ENCODE results near the gene DVL1. TPM values are rescaled to one million over a fixed set of nuclear protein-coding genes. Genes with fewer than 3 reads are reported as not detected.

DVL1 gene
- polyA plus RNA-seq, 3 donors, result 0.41 to 29.8 (median 0.55) TPM

DNA sequence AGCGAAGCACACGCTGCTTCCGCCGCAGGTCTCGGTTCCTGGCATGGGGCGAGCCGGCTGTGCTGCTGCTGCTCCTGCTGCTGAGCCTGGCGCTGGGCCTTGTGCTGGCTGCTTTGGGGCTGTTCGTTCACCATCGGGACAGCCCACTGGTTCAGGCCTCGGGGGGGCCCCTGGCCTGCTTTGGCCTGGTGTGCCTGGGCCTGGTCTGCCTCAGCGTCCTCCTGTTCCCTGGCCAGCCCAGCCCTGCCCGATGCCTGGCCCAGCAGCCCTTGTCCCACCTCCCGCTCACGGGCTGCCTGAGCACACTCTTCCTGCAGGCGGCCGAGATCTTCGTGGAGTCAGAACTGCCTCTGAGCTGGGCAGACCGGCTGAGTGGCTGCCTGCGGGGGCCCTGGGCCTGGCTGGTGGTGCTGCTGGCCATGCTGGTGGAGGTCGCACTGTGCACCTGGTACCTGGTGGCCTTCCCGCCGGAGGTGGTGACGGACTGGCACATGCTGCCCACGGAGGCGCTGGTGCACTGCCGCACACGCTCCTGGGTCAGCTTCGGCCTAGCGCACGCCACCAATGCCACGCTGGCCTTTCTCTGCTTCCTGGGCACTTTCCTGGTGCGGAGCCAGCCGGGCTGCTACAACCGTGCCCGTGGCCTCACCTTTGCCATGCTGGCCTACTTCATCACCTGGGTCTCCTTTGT lies 15.5 kb downstream of the DVL1 start:
- Mint-ChIP-seq H3K27ac (no peak overlapping the region), H3K36me3 (peaks cover 2 to 13% of the 10 kb centered on the region in 2 donors), H3K9me3 (peaks cover 0 to 3% (median 0%) of the 10 kb centered on the region in 7 donors), H3K4me3 (no peak overlapping the region), H3K27me3 (ENCODE audit: low read depth in 3 of 3) (no peaks in the 10 kb centered on the region), H3K4me1 (no peaks in the 10 kb centered on the region)
- Histone ChIP-seq H3K4me1 (ENCODE audit: control insufficient read depth in 1 of 2, insufficient read depth in 2 of 2, low read length in 2 of 2) (no peaks in the 10 kb centered on the region), H3K4me2 (replicated peaks; ENCODE audit: extremely low read depth, low read length, poor library complexity, severe bottlenecking) (no peak overlapping the region), H4K20me1 (ENCODE audit: insufficient read depth, low read length) (no peaks in the 10 kb centered on the region), H3K36me3 (replicated peaks in 1 of 2; ENCODE audit: control insufficient read depth in 1 of 2, insufficient read depth in 2 of 2, low read length in 2 of 2) (peaks cover 6 to 8% of the 10 kb centered on the region in 2 donors), H2AFZ (ENCODE audit: insufficient read depth, low read depth, low read length, poor library complexity, severe bottlenecking) (no peak overlapping the region), H3K79me2 (ENCODE audit: insufficient read depth, low read length) (no peaks in the 10 kb centered on the region), H3K9ac (ENCODE audit: insufficient read depth, low read length, poor library complexity, severe bottlenecking) (no peak overlapping the region), H3K4me3 (replicated peaks in 1 of 3; ENCODE audit: low read depth in 2 of 3, low read length in 3 of 3) (no peak overlapping the region), H3K9me3 (replicated peaks in 1 of 2; ENCODE audit: control insufficient read depth in 1 of 2, insufficient read depth in 1 of 2, low read length in 2 of 2) (no peaks in the 10 kb centered on the region), H3K27ac (ENCODE audit: low read depth in 1 of 2, low read length in 2 of 2) (no peak overlapping the region), H3K27me3 (ENCODE audit: control insufficient read depth in 2 of 2, insufficient read depth in 2 of 2, low read length in 2 of 2) (no peaks in the 10 kb centered on the region)
- no peak for DNase-seq
- intact Hi-C loops (cut with micrococcal nuclease), result no loop called here
- TF ChIP-seq, protein P1, sequence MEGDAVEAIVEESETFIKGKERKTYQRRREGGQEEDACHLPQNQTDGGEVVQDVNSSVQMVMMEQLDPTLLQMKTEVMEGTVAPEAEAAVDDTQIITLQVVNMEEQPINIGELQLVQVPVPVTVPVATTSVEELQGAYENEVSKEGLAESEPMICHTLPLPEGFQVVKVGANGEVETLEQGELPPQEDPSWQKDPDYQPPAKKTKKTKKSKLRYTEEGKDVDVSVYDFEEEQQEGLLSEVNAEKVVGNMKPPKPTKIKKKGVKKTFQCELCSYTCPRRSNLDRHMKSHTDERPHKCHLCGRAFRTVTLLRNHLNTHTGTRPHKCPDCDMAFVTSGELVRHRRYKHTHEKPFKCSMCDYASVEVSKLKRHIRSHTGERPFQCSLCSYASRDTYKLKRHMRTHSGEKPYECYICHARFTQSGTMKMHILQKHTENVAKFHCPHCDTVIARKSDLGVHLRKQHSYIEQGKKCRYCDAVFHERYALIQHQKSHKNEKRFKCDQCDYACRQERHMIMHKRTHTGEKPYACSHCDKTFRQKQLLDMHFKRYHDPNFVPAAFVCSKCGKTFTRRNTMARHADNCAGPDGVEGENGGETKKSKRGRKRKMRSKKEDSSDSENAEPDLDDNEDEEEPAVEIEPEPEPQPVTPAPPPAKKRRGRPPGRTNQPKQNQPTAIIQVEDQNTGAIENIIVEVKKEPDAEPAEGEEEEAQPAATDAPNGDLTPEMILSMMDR (IDR thresholded peaks at IDR 0.05), result no peak
- 95% methylated on average over 36 of the region's 36 CpGs for WGBS (ENCODE audit: insufficient coverage)

DNA sequence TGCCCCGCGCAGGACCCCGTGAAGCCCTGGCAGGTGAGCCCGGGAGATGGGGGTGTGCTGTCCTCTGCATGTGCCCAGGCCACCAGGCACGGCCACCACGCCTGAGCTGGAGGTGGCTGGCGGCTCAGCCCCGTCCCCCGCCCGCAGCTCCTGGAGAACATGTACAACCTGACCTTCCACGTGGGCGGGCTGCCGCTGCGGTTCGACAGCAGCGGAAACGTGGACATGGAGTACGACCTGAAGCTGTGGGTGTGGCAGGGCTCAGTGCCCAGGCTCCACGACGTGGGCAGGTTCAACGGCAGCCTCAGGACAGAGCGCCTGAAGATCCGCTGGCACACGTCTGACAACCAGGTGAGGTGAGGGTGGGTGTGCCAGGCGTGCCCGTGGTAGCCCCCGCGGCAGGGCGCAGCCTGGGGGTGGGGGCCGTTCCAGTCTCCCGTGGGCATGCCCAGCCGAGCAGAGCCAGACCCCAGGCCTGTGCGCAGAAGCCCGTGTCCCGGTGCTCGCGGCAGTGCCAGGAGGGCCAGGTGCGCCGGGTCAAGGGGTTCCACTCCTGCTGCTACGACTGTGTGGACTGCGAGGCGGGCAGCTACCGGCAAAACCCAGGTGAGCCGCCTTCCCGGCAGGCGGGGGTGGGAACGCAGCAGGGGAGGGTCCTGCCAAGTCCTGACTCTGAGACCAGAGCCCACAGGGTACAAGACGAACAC lies 16.3 kb downstream of the DVL1 start:
- H3K4me3 Mint-ChIP-seq, result no peak overlapping the region
- H3K36me3 ChIP-seq (replicated peaks in 1 of 2; ENCODE audit: control insufficient read depth in 1 of 2, insufficient read depth in 2 of 2, low read length in 2 of 2), result peaks cover 0 to 13% of the 10 kb centered on the region in 2 donors
- peaks cover 0 to 3% (median 0%) of the 10 kb centered on the region in 7 donors for H3K9me3 Mint-ChIP-seq
- TF ChIP-seq, protein P1 (IDR thresholded peaks at IDR 0.05), result no peak
- no peaks in the 10 kb centered on the region for H3K4me1 ChIP-seq (ENCODE audit: control insufficient read depth in 1 of 2, insufficient read depth in 2 of 2, low read length in 2 of 2)
- WGBS (ENCODE audit: insufficient coverage), result 90% methylated on average over 46 of the region's 48 CpGs
- no peak overlapping the region for H3K4me3 ChIP-seq (replicated peaks in 1 of 3; ENCODE audit: low read depth in 2 of 3, low read length in 3 of 3)
- H3K27me3 ChIP-seq (ENCODE audit: control insufficient read depth in 2 of 2, insufficient read depth in 2 of 2, low read length in 2 of 2), result no peaks in the 10 kb centered on the region
- no peaks in the 10 kb centered on the region for H4K20me1 ChIP-seq (ENCODE audit: insufficient read depth, low read length)
- H3K27me3 Mint-ChIP-seq (ENCODE audit: low read depth in 3 of 3), result no peaks in the 10 kb centered on the region
- H3K27ac ChIP-seq (ENCODE audit: low read depth in 1 of 2, low read length in 2 of 2), result no peak overlapping the region
- DNase-seq, result no peak
- H3K4me2 ChIP-seq (replicated peaks; ENCODE audit: extremely low read depth, low read length, poor library complexity, severe bottlenecking), result no peak overlapping the region
- H3K9ac ChIP-seq (ENCODE audit: insufficient read depth, low read length, poor library complexity, severe bottlenecking), result no peak overlapping the region
- no peaks in the 10 kb centered on the region for H3K79me2 ChIP-seq (ENCODE audit: insufficient read depth, low read length)
- H3K36me3 Mint-ChIP-seq, result peaks cover 0 to 9% of the 10 kb centered on the region in 2 donors
- no peak overlapping the region for H3K27ac Mint-ChIP-seq
- no peaks in the 10 kb centered on the region for H3K4me1 Mint-ChIP-seq
- intact Hi-C loops (cut with micrococcal nuclease), result no loop called here
- H3K9me3 ChIP-seq (replicated peaks in 1 of 2; ENCODE audit: control insufficient read depth in 1 of 2, insufficient read depth in 1 of 2, low read length in 2 of 2), result no peaks in the 10 kb centered on the region
- H2AFZ ChIP-seq (ENCODE audit: insufficient read depth, low read depth, low read length, poor library complexity, severe bottlenecking), result no peak overlapping the region

All from CD14-positive monocyte (primary cell).